ENCODE measurements around the gene TTC28. TPM values are rescaled to one million over a fixed set of nuclear protein-coding genes. Genes with fewer than 3 reads are reported as not detected.

TTC28 gene
- polyA plus RNA-seq, 1 donor from 2014 or later, result 14.8 TPM

- H3K9me3 ChIP-seq (ENCODE audit: low read length), result no peaks in the 10 kb centered on the region
- H3K27me3 ChIP-seq (ENCODE audit: insufficient read depth, low read depth, low read length), result no peaks in the 10 kb centered on the region
- H3K4me3 ChIP-seq (ENCODE audit: low read length), result no peak overlapping the region
- H3K9ac ChIP-seq (ENCODE audit: low read length), result no peak overlapping the region
- no peak for TF ChIP-seq TAF1 (IDR thresholded peaks at IDR 0.05; ENCODE audit: low read depth)
- no peak for TF ChIP-seq CTCF (IDR thresholded peaks at IDR 0.05; ENCODE audit: poor library complexity, severe bottlenecking)
- no peak for TF ChIP-seq REST (IDR thresholded peaks at IDR 0.05; ENCODE audit: borderline replicate concordance)
- no peak for TF ChIP-seq EP300 (conservative IDR thresholded peaks at IDR 0.05; ENCODE audit: poor library complexity, severe bottlenecking)
- no peak for TF ChIP-seq POLR2AphosphoS5 (IDR thresholded peaks at IDR 0.05)
- TF ChIP-seq MXI1 (conservative IDR thresholded peaks at IDR 0.05; ENCODE audit: poor library complexity, severe bottlenecking), result no peak
- no peak for TF ChIP-seq RAD21 (conservative IDR thresholded peaks at IDR 0.05)
- H3K27ac ChIP-seq (ENCODE audit: low read length), result no peak overlapping the region
- H3K9me2 ChIP-seq (ENCODE audit: insufficient read depth, low read length), result no peaks in the 10 kb centered on the region
- H3K79me2 ChIP-seq (replicated peaks; ENCODE audit: insufficient read depth, low read length), result peaks cover 58% of the 10 kb centered on the region
- peaks cover 8% of the 10 kb centered on the region for H3F3A ChIP-seq (ENCODE audit: insufficient read depth, low read length, poor library complexity, severe bottlenecking)
- no peak overlapping the region for H3K4me2 ChIP-seq (ENCODE audit: low read length)
- H3K36me3 ChIP-seq (ENCODE audit: insufficient read depth, low read length), result no peaks in the 10 kb centered on the region
- H4K20me1 ChIP-seq (ENCODE audit: insufficient read depth), result no peaks in the 10 kb centered on the region
- no peak overlapping the region for H2AFZ ChIP-seq (ENCODE audit: low read depth, low read length)
Observed at GRCh38 chr22:28429711-28430110, 249.9 kb downstream of the TTC28 start.

GRCh38 chr22:28428271-28428670 is 251.4 kb downstream of the TTC28 start:
- TF ChIP-seq SMC3 (conservative IDR thresholded peaks at IDR 0.05; ENCODE audit: poor library complexity) (no peak), REST (IDR thresholded peaks at IDR 0.05; ENCODE audit: borderline replicate concordance) (no peak), EP300 (conservative IDR thresholded peaks at IDR 0.05; ENCODE audit: poor library complexity, severe bottlenecking) (no peak), MXI1 (conservative IDR thresholded peaks at IDR 0.05; ENCODE audit: poor library complexity, severe bottlenecking) (no peak), TAF1 (IDR thresholded peaks at IDR 0.05; ENCODE audit: low read depth) (no peak), CTCF (IDR thresholded peaks at IDR 0.05; ENCODE audit: poor library complexity, severe bottlenecking) (no peak)
- H3K4me3 ChIP-seq (ENCODE audit: low read length), result no peak overlapping the region
- H3K36me3 ChIP-seq (ENCODE audit: insufficient read depth, low read length), result no peaks in the 10 kb centered on the region
- H3K79me2 ChIP-seq (replicated peaks; ENCODE audit: insufficient read depth, low read length), result peaks cover 53% of the 10 kb centered on the region
- no peaks in the 10 kb centered on the region for H3K27me3 ChIP-seq (ENCODE audit: insufficient read depth, low read depth, low read length)
- peaks cover 2% of the 10 kb centered on the region for H3F3A ChIP-seq (ENCODE audit: insufficient read depth, low read length, poor library complexity, severe bottlenecking)
- H2AFZ ChIP-seq (ENCODE audit: low read depth, low read length), result no peak overlapping the region
- H4K20me1 ChIP-seq (ENCODE audit: insufficient read depth), result no peaks in the 10 kb centered on the region
- no peak overlapping the region for H3K4me2 ChIP-seq (ENCODE audit: low read length)
- H3K9me2 ChIP-seq (ENCODE audit: insufficient read depth, low read length), result no peaks in the 10 kb centered on the region
- no peak overlapping the region for H3K9ac ChIP-seq (ENCODE audit: low read length)
- no peaks in the 10 kb centered on the region for H3K9me3 ChIP-seq (ENCODE audit: low read length)
- no peak overlapping the region for H3K27ac ChIP-seq (ENCODE audit: low read length)

Data from neural cell (in vitro differentiated cells).